Ovary (tissue), 3 donors: ENCODE results near the gene SV2C.

Experiments
- CTCF ChIP-seq, 3 donors: fragments of 450-650 bp in 2 of 3; fragments of 200-600 bp in 1 of 3; IDR thresholded peaks; one replicate each; pipeline versions ENCODE4 v1.5.1 to v1.8.0; 2016 to 2022; ENCODE audit warnings: antibody characterized with exemption in 3 of 3, mild to moderate bottlenecking in 1 of 3
- POLR2A ChIP-seq: fragments of 450-650 bp; IDR thresholded peaks from one replicate; pipeline ENCODE4 v1.6.1; 2017; ENCODE audit warnings: antibody characterized with exemption, mild to moderate bottlenecking, moderate library complexity
- donor health status: DM: no; HTN: no; CAD: no.

DNA sequence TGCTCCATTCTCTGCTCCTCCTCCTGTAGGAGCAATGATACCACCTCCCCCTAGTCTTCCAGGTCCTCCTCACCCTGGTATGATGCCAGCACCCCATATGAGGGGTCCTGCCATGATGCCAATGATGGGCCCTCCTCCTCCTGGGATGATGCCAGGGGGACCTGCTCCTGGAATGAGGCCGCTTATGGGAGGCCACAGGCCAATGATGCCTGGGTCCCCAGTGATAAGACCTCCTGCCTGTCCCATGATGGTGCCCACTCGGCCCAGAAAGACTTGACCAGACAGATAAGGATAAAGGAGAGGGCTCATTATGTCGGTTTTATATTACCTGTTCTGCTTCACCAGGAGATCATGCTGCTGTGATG, 293.7 kb downstream of the SV2C start:
- no peak for TF ChIP-seq CTCF (IDR thresholded peaks at IDR 0.05)
- no peak for TF ChIP-seq POLR2A
